A204.1 (cell line): ENCODE data around the gene MYO7A.

Experiments used
- FAIRE-seq: peaks from 2 replicates; lab custom pipeline; 2012; peaks lifted over from hg19 to GRCh38; lab: Jason Lieb, UNC

The MYO7A gene

GRCh38 chr11:77167111-77167626 is 39.1 kb downstream of the MYO7A start:
- FAIRE-seq: no peak

GRCh38 chr11:77167791-77168190 is 39.7 kb downstream of the MYO7A start:
- FAIRE-seq: no peak

- FAIRE-seq: no peak
Observed at GRCh38 chr11:77170107-77170506, 42.1 kb downstream of the MYO7A start.

DNA sequence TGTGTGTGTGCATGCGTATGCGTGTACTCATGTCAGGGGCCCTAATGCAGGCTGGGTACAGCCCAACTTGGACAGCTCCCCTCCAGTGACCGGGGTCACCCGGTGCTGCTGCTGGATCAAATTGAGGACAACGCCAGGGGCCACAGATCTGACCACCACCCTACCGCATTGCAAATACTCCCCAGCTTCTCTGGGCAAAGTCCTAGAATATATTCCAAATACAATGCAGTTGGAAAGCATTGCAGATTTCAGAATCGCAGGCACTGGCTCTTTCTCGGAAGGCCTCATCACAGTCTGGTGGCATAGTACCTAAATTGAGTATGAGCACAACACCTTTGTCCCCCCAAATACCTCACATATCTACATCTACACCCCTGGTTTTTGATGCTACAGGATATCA is 43.2 kb downstream of the MYO7A start:
- FAIRE-seq: no peak

DNA sequence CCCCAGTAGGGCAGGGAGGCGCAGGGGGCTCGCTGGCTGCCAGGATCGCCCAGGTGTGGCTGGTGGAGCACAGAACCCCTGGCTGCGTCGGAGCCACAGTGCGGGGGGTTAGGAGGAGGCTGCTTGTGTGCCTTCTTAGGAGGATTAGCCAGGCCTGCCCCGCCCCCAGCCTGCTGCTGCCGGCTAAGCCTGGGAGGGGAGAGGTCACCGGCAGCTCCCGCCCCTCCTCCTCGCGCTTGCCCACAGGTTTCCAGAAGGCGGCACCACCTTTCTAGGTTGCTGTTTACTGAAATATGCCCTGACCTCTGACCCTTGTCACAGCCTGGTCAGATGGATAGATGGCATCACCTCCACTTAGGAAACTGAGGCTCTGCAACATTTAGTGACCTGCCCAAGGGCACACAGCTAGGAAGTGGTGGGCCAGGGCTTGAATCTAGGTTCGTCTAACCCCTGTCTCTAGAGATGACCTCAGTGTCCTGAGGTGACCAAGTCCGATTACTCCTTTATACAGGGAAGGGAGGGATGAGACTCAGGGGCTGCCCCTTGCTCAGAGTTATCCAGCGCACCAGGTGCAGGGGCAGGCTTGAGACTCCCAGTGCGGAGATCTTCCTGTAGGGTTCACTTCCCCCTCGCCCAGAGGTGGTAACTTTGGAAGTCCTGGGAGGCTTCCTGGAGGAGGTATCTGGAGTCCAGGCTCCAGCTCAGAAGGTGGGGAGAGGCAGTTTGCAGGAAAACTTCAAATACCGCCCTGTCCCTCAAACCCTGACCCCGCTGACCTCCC is 44.0 kb downstream of the MYO7A start:
- no peak for FAIRE-seq

DNA sequence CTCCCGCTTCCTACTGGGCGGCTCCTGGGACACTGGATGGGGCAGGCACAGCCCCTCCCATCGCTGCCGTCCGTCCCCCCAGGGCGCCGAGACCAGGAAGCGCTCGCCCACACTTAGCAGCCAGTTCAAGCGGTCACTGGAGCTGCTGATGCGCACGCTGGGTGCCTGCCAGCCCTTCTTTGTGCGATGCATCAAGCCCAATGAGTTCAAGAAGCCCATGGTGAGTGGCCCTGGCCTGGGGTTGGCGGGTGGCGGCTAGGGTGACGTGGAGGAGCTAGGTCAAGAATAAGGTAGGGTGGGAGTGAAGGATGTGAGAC is 44.6 kb downstream of the MYO7A start:
- no peak for FAIRE-seq

GRCh38 chr11:77173494-77173893 is 45.4 kb downstream of the MYO7A start:
- FAIRE-seq: no peak

DNA sequence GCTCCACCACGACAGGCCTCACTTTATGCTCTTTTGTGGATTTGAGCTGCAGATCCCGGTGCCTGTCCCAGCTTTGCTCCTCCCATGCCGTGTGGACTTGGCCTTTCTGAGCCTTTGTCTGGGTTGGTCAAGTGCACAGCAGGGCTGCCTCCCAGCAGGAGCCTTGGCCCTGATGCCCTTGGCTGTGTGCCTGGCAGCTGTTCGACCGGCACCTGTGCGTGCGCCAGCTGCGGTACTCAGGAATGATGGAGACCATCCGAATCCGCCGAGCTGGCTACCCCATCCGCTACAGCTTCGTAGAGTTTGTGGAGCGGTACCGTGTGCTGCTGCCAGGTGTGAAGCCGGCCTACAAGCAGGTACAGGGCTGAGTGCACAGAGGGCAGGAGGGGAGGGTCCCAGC is 46.5 kb downstream of the MYO7A start:
- no peak for FAIRE-seq

DNA sequence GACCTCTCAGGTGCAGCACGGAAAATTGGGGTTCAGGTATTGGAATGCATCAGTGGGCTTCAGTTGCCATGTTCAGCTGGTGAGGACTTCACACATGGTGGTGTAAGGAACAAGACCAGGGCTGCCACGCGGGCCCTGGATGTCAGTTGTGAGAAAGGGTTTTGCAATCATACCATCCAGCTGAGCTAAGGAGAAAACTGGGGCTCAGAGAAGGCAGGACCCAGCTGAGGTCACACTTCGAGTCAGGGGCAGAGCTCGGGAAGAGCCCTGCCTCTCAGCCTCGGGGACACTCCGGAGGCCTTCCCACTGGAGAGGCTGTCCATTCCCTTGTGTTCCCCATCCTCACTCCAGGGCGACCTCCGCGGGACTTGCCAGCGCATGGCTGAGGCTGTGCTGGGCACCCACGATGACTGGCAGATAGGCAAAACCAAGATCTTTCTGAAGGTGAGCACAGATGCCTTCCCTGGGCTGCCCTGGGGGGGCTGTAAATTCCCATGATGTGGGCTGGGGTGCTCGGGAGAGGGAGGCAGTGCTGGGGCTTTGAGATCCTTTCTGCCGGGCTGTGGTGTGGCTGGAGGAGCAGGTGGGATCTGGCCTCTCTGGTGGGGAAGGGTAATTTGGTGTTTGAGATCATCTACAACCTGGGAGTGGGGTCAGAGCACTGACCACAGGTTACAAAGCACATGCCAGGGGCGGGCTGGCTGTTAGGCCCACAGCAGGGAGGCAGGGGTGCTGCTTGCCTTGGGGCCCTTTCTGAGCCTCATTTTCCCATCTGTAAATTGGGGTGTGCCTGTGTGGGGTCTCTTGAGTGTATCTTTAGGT is 47.2 kb downstream of the MYO7A start:
- FAIRE-seq: no peak

DNA sequence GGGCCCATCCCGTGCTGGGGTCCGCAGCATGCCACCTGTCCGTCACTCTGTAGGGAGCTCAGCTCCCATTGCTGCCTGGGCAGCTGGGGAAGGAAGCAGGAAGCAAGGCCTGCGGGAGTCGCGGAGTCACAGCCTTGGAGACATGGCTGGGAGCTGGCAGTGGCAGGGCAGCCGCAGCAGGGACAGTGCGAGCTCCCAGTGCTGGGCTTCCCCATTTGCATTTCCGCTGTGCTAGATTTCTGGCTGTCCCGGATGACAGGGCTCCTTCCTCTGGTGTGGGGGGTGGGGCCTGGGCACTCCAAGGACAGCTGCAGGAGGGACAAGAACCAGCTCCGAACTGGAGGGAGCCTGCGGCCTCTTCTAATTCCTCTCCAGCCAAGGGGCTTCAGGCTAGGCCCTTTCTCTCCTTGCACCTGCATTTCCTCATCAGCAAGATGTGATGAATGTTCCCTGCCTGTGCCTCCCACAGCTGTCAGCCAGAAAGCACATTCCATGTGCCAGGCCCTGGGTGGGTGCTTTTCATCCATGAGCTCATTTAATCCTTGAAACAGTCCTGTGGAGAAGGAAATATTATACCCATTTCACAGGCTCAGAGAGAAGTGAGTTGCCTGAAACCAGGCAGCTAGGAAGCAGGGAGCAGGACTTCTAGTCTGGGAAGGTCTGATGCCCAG is 48.0 kb downstream of the MYO7A start:
- no peak for FAIRE-seq

GRCh38 chr11:77176996-77177395 is 49.0 kb downstream of the MYO7A start:
- no peak for FAIRE-seq

GRCh38 chr11:77178150-77178549 is 50.1 kb downstream of the MYO7A start:
- FAIRE-seq: no peak

DNA sequence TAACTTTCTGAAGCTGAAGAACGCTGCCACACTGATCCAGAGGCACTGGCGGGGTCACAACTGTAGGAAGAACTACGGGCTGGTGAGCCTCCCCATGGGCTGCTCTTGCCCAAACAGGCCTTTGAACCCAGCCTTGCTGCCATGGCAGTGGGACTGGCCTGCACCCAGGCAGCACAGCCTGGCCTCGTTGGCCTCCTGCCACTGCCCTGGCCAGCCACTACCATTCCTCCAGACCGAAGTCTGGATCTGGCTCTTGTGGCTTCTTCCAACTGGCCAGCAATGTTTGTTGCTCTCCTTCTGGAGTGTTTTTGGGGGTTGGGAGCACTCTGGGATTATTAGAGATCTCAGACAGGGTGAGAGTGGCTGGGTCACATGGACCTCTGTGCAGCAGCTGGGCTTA is 51.0 kb downstream of the MYO7A start:
- FAIRE-seq: no peak

GRCh38 chr11:77179681-77180080 is 51.6 kb downstream of the MYO7A start:
- FAIRE-seq: no peak

GRCh38 chr11:77180346-77180745 is 52.3 kb downstream of the MYO7A start:
- FAIRE-seq: no peak

DNA sequence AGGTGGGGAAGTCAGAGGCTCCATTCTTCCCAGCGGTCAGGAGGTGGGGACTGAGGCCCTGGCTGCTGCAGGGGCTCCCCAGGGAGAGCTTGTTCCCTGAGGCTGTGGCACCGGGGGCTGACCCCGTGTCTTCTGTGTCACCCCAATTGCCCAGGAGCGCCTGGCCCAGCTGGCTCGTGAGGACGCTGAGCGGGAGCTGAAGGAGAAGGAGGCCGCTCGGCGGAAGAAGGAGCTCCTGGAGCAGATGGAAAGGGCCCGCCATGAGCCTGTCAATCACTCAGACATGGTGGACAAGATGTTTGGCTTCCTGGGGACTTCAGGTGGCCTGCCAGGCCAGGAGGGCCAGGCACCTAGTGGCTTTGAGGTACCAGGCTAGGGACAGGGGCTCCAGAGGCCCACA is 53.2 kb downstream of the MYO7A start:
- no peak for FAIRE-seq

- FAIRE-seq: no peak
Observed at GRCh38 chr11:77181799-77182541, 53.9 kb downstream of the MYO7A start.

DNA sequence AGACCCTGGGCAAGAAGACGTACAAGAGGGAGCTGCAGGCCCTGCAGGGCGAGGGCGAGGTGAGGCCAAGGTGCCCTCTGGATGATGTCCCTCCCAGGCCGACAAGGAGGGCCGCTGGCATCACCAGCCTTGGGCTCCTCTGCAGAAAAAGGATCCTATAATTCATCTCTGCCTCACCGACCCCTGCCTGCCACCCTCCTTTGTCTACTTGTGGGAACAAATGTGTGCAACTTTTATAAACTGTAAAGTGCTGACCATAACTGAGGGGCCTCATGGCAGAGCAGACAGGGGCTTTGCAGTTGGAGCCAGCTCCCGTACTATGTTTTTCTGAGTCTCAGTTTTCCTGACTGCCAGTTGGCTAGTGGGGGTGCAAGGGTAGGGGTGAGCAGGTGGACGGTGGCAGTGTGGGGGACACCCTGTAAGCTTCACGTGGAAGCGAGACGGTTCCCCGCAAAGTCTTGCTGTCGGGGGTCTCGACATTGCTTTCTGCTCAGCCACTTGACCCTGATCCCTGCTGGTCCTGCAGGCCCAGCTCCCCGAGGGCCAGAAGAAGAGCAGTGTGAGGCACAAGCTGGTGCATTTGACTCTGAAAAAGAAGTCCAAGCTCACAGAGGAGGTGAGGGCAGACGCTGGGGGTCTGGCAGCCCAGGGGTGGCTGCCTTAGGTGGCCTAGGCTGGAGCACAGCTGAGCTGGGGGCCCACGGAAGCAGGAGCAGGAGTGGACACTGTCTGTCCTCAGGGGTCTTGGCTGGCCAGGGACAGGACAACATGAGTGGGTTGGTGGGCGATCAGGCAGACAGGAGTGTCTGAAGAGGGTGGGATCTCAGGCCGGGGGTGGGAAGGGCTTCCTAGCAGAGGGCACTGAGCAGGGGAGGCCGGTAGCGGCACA is 54.7 kb downstream of the MYO7A start:
- FAIRE-seq: no peak

- no peak for FAIRE-seq
Observed at GRCh38 chr11:77183431-77183984, 55.5 kb downstream of the MYO7A start.

DNA sequence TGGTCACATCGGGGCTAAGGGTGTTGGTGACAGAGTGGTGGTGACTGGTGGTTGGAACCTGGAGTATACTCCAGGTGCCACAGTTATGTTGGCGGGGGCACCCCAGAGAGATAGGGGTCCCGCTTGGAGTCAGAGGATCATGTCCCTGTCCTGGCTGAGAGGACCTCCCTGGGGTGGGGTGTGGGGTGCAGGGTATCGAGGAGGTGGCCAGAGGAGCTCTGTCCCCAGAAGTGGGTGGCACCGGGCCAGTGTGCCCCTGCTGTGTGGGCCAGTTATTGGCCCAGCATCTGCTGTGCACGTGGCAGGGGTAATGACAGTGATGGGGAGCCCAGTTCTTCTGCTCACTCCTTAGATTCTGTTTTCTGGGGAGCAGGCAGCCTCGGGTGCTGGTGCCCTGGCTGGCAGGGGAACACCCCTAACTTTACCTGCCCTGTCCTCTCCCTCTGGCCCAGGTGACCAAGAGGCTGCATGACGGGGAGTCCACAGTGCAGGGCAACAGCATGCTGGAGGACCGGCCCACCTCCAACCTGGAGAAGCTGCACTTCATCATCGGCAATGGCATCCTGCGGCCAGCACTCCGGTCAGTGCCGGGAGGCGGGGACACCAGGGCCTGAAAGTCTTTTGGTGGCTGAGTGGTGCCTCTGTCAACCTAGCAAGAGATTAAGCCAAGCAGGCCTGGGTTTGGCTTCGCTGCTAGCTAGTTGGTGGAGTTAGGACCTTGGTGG is 56.3 kb downstream of the MYO7A start:
- FAIRE-seq: no peak
